Inferior parietal cortex (tissue), 1 donor: Measurements from ENCODE around the gene CTIF.

Source experiments
- DNase-seq: peaks from one replicate; pipeline ENCODE4 v3.0.0-alpha.2; 2016; ENCODE audit errors: extremely low spot score

The CTIF gene

GRCh38 chr18:48680339-48681250 is 141.8 kb downstream of the CTIF start:
- DNase-seq = no peak

DNA sequence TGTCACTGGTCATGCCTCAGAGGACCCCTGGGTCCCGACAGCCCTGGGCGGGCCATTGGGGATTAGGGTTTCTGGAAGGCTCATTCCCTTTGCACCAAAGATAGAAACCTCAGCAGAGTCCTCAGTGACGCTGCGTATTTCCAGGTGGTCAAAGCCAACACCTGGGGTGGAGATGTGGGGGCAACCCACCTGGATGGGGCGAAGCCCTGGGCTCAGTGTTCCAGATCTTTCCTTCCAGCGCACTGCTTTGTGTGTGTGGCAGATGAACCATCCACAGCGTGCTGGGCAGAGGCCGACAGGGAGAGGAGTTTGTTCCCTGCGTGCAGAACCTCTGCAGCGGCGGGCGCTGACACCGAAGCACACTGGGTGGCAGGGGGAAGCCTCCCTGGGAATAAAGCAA is 143.9 kb downstream of the CTIF start:
- DNase-seq = no peak

- DNase-seq = no peak
Measured at GRCh38 chr18:48683197-48683596, 144.4 kb downstream of the CTIF start.

DNA sequence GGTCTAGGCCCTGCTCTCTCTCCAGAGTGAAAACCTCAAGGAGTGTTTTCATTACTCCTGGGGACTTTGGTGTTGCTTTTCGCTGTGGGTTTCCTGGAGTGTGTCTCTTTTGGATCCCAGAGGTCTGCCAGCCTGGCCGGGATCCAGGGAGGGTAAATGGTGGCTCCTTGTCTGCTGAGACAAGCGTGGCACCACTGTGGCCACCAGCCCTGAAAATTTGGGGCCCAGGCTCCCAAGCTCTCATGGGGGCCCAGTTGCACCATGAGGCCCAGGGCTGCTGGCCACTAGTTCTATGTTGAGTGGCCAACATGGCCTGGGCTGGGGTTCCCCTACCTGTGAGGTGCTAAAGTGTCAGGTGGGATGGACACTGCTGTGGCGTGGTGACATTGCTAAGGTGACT is 144.8 kb downstream of the CTIF start:
- DNase-seq = no peak

GRCh38 chr18:48687346-48688042 is 148.7 kb downstream of the CTIF start:
- no peak for DNase-seq

GRCh38 chr18:48688961-48689360 is 150.1 kb downstream of the CTIF start:
- no peak for DNase-seq

- DNase-seq = no peak
Measured at GRCh38 chr18:48689548-48689947, 150.7 kb downstream of the CTIF start.

GRCh38 chr18:48690494-48690893 is 151.7 kb downstream of the CTIF start:
- no peak for DNase-seq

- no peak for DNase-seq
Measured at GRCh38 chr18:48693006-48693405, 154.2 kb downstream of the CTIF start.

GRCh38 chr18:48693625-48694262 is 154.9 kb downstream of the CTIF start:
- no peak for DNase-seq

GRCh38 chr18:48694295-48694694 is 155.5 kb downstream of the CTIF start:
- no peak for DNase-seq

DNA sequence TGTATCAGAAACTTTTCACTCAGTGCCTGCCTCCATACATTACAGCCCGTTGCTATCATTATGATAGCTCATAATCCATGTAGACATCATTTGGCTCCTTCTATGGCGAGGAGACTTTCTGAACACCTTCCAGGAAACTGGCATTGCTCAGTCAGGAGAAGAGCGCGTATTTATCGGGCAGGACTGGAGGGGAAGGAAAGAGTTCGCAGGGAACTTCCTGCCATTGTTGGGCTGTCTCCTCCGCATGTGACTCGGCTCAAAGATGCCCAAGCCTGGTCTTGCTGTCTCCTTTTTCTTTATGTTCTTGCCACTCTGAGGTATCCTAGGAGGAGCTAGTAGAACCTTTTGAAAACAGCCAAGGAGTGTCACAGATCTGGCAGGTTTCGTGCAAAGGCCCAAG is 156.8 kb downstream of the CTIF start:
- DNase-seq = no peak

DNA sequence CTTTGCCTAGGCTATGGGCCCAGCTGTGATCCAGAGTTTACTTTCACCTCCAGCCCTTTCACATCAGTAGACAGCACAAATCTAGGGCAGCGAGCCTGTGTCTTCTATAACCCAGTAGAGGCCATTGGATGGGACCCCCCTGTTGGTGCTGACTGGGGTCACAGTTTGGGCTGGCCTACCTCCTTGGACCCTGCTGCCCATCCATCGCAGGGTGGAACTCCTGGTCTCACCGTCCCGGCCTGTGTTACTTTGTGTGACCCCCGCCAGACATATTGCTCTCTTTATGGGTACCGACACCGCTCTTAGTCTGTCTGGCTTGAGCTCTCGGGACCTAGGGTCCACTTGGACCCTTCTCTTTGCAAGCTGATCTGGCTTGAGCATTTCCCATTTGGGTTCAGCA is 157.4 kb downstream of the CTIF start:
- no peak for DNase-seq

DNA sequence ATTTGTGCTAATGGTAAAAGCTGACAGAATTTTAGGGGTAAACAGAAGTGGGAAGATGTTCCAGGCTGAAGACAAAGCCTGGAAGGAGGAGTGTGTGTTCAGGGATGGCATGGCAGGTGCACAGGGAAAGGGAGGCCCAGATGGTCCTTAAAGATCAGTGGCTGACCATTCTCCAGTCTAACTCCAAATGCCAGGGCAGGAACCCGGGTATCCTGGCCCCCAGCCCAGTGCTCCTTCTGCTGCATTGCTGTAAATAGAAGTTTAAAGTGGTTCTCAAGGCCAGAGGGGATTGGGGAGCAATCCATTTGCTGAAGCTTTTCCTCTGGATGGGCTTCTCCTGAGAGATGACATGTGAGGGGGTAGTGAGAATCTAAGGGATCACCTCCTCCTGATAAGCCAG is 158.6 kb downstream of the CTIF start:
- no peak for DNase-seq

DNA sequence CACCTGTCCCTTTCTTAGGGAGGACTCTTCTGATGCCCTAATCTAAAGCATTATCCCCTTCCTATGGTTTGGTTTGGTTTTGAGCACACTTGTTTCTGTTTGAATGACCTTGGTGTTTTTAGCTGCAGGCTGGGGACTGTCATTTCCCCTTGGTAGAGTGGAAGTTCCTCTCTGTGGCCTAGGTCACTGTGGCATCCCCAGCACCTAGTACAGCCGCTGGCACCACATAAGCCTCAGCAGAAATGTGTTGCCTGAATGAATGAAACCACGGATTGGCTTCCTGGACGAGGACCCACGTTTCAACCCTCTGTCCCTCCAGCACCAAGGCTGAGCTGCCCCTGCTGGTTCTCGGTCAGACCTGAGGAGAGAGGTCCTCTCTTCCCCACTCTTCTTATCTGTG is 159.9 kb downstream of the CTIF start:
- no peak for DNase-seq

- no peak for DNase-seq
Measured at GRCh38 chr18:48699761-48700160, 160.9 kb downstream of the CTIF start.

GRCh38 chr18:48700446-48700845 is 161.6 kb downstream of the CTIF start:
- no peak for DNase-seq

DNA sequence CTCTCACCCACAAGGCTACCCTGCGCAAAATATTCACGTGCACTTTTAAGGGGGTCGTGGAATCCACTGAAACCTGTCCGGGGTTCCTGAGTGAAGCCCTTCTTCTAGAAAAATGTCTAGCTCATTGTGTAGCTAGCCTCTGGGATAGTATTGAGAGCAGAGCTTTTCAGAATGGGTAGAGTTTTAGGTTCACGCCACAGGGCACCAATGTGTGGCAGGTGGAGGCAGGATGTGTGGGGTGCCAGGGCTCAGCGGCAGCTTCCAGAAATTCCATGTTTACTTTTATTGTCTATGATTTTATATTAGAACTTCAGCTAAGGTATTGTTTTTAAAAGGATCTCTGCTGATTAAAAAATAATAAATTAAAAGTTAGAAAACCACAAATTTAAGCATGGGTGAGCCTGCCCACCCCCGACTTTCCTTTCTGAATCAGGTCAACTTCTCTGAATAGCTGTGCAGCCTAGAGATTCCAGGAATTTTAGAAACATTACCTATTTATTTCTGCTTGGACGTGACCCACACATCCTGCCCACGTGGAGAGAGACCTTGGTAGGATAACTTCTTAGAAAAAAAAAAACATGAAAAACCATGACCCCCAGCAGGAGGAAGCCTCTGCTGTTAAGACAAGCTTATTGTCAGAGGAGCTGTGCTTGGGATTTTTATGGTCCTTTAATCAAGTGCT is 163.7 kb downstream of the CTIF start:
- DNase-seq = no peak

DNA sequence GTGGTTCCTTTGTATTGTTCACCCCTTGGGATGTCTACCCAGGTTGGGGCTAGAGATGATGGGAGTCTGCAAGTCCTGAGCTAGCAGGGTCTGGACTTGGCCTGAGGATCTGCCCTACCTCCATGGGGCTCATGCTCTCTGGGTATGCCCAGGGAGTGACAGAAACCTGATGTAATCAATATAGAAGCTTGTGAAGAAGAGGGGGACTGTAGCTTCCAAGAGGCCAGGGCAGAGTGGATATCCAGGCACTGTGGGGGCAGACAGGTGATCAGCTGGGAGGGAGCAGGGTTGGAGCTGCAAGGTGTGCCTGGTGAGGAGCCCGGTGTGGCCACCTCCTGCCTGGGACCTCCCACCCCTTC is 164.2 kb downstream of the CTIF start:
- no peak for DNase-seq

DNA sequence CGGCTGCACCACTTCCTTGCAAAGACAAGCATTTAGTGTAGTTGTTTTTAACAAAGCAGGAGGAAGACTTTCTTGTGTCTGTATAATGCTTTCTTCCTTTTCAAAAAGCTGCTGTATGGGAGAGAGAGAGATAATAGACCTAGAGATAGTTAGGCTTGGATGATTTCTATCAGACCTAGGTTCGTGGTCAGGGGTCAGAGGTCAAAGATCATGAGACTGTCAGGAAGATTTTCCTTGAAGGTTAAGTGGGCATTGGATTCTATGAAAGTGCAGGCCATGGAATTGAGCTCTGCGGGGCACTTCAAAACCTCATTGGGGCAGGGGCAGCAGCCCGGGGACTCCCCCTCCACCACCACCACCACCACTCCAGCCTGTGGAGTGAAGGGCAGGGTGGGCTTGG is 164.6 kb downstream of the CTIF start:
- DNase-seq = no peak

- DNase-seq = no peak
Measured at GRCh38 chr18:48705043-48705442, 166.2 kb downstream of the CTIF start.

DNA sequence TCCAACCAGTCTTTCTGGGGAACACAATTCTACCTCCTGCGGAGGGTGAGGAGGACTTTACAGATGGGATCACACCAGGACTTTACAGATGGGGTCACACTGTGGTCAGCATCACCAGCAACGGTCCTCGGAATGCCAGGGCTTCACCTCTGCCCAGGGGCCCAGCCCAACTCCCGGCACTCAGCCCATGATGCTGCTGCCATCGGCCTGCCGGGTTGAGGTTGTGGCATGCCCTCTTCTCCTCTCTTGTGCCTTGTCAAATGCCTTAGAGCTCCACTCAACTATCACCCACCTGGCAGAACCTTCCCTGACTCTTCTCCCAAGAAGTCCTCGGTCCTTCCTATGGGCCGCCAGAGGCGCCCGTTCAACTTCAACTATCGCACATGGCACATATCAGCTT is 166.7 kb downstream of the CTIF start:
- DNase-seq = no peak
